Sigmoid colon (tissue), 7 donors: ENCODE measurements around the gene S100A2. TPM values are rescaled to one million over a fixed set of nuclear protein-coding genes. Genes with fewer than 3 reads are reported as not detected.

ENCODE experiments used
- DNase-seq: peaks from one replicate; pipeline ENCODE4 v3.0.0-alpha.2; 2019
- H3K27ac ChIP-seq, 4 donors: fragments of 200-600 bp; sonication (generic); one replicate each; pipeline ENCODE4 v1.5.1; 2016 to 2019; ENCODE audit warnings: mild to moderate bottlenecking in 1 of 4
- H3K27me3 ChIP-seq, 3 donors: fragments of 200-600 bp; sonication (generic); one replicate each; pipeline ENCODE4 v1.5.1; 2019; ENCODE audit warnings: mild to moderate bottlenecking in 1 of 3
- H3K36me3 ChIP-seq, 4 donors: fragments of 200-600 bp; sonication (generic); one replicate each; pipeline ENCODE4 v1.5.1; 2016 to 2019
- H3K4me1 ChIP-seq, 4 donors: fragments of 200-600 bp; sonication (generic); one replicate each; pipeline ENCODE4 v1.5.1; 2017 to 2019
- H3K4me3 ChIP-seq, 4 donors: fragments of 200-600 bp; sonication (generic); one replicate each; pipeline ENCODE4 v1.5.1; 2017 to 2019; ENCODE audit warnings: mild to moderate bottlenecking in 2 of 4, moderate library complexity in 1 of 4
- H3K9me3 ChIP-seq, 4 donors: fragments of 200-600 bp in 3 of 4; sonication (generic) in 3 of 4; one replicate each; pipeline versions ENCODE4 v1.5.1 to v1.6.1; 2013 to 2019
- EP300 ChIP-seq, 4 donors: sonication (generic); formaldehyde crosslinking; IDR thresholded peaks; one replicate each; pipeline ENCODE4 v1.6.1; 2017; ENCODE audit warnings: antibody characterized with exemption in 4 of 4
- POLR2A ChIP-seq, 2 donors: fragments of 450-650 bp; IDR thresholded peaks; one replicate each; pipeline ENCODE4 v1.6.1; 2016; ENCODE audit warnings: antibody characterized with exemption in 2 of 2, mild to moderate bottlenecking in 2 of 2, moderate library complexity in 2 of 2
- POLR2AphosphoS5 ChIP-seq, 4 donors: sonication (generic); formaldehyde crosslinking; IDR thresholded peaks; one replicate each; pipeline ENCODE4 v1.6.1; 2017; ENCODE audit warnings: antibody characterized with exemption in 4 of 4
- WGBS, 2 donors: extraction: QIAGEN DNeasy Blood & Tissue Kit; methylation state at CpG; one replicate each; pipeline ENCODE4 v1.1.7; 2013; 5-methylcytosine and 5-hydroxymethylcytosine counted together
- intact Hi-C: fragments of 100-400 bp; cut with DNase I; formaldehyde crosslinking; loops from one replicate; pipeline ENCODE4 v1.15.1; 2023
- polyA plus RNA-seq, 3 donors: library from polyadenylated mRNA; stranded (reverse); fragments of 200-250 nt; gene quantifications; one replicate each; pipeline ENCODE4 v1.2.3, GENCODE V29; 2013
- total RNA-seq, 4 donors: library from RNA; depleted of rRNA; stranded (reverse); fragments of >200 nt; gene quantifications; one replicate each; pipeline ENCODE4 v1.1.0, GENCODE V29; 2016
- TF ChIP-seq, protein P1 (sequence below), 4 experiments: fragments of 450-650 bp in 3 of 4; fragments of 200-600 bp in 1 of 4; IDR thresholded peaks; one replicate each; pipeline ENCODE4 v1.5.1; 2016 to 2019; ENCODE audit warnings: antibody characterized with exemption in 4 of 4, mild to moderate bottlenecking in 3 of 4, moderate library complexity in 2 of 4
- donor health status: healthy with polysubstance abuse.
- donor health status: Bipolar disorder and iron deficiency.
- donor health status: healthy.

Gene S100A2
- total and polyA plus RNA-seq, 7 donors, result 0.68 to 16.2 (median 1.8) TPM; not detected in 2

DNA sequence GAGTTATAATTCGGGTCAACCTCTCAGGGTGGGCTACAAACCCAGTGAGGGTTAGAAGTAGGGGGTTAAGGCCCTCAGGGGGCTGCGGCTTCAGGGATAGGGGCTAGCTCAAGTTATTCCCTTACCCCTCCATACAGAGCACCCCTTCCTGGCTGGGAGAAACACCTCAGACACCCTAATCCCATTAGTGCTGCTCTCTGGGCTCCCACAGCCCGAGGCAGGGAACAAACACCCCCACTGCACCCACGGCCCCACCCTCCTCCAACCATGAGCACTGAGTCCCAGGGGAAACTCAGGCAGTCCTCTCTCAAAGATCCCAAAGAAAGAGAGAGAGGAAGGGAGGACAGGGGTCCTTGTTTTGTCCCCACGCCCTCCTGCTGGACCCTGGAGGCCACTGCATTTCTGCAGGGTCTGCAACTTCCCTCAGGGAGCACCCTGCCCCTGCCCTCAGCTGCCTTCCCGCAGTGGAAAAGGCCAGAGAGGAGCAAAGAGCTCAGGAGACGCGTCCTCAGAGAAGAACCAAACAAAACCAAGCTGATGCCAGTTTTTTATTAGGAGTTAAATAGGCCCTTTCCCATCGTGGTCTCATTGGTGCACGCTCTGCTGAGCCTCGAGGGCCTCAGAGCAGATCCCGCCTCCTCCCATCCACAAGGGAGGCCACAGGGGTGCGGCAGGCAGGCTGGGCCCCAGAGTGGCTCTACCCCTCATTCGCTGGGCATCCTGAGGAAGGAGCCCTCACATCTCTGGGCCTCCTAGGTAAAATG is 18.7 kb downstream of the S100A2 start:
- TF ChIP-seq EP300 (IDR thresholded peaks at IDR 0.05) (no peak), POLR2A (IDR thresholded peaks at IDR 0.05) (no peak)
- TF ChIP-seq, protein P1, sequence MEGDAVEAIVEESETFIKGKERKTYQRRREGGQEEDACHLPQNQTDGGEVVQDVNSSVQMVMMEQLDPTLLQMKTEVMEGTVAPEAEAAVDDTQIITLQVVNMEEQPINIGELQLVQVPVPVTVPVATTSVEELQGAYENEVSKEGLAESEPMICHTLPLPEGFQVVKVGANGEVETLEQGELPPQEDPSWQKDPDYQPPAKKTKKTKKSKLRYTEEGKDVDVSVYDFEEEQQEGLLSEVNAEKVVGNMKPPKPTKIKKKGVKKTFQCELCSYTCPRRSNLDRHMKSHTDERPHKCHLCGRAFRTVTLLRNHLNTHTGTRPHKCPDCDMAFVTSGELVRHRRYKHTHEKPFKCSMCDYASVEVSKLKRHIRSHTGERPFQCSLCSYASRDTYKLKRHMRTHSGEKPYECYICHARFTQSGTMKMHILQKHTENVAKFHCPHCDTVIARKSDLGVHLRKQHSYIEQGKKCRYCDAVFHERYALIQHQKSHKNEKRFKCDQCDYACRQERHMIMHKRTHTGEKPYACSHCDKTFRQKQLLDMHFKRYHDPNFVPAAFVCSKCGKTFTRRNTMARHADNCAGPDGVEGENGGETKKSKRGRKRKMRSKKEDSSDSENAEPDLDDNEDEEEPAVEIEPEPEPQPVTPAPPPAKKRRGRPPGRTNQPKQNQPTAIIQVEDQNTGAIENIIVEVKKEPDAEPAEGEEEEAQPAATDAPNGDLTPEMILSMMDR (IDR thresholded peaks at IDR 0.05), result no peak
- 78 to 80% methylated on average over 14 of the region's 14 CpGs for WGBS, 2 donors
- Histone ChIP-seq H3K27ac (peak overlapping the region; percentile 81 to 90 (median 89)), H3K9me3 (no peaks in the 10 kb centered on the region), H3K27me3 (no peaks in the 10 kb centered on the region), H3K4me3 (no peak overlapping the region), H3K4me1 (peaks cover 0 to 81% (median 80%) of the 10 kb centered on the region in 4 donors), H3K36me3 (no peaks in the 10 kb centered on the region)
- DNase-seq, result no peak
- intact Hi-C loops, result no loop called here

DNA sequence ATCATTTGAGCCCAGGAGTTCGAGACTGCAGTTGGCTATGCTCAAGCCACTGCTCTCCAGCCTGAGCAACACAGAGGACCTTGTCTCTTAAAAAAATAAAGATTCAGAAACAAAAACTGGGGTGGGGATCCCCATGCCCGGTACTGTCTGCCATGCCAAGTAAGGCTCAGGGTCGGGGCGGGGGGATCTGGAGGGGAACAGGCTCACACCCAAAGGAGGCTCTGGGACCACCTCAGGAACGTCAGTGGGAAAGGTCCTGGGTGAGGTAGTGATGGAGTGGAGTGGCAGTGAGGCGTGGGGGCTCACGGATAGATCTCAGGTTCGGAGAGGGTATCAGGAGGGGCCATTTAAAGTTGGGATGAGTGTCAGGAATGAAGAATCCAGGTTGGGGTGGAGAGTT is 19.3 kb downstream of the S100A2 start:
- no peaks in the 10 kb centered on the region for H3K27me3 ChIP-seq
- H3K4me3 ChIP-seq, result peak overlapping the region in 3 of 4 donors; percentile 34 to 50 (median 44)
- TF ChIP-seq, protein P1 (IDR thresholded peaks at IDR 0.05), result no peak
- TF ChIP-seq POLR2A (IDR thresholded peaks at IDR 0.05) (no peak), POLR2AphosphoS5 (IDR thresholded peaks at IDR 0.05) (no peak), EP300 (IDR thresholded peaks at IDR 0.05) (no peak)
- no peaks in the 10 kb centered on the region for H3K36me3 ChIP-seq
- intact Hi-C loops, result no loop called here
- H3K27ac ChIP-seq, result peak overlapping the region; percentile 81 to 90 (median 89)
- WGBS, 2 donors, result 91 to 93% methylated on average over 8 of the region's 8 CpGs
- H3K9me3 ChIP-seq, result no peaks in the 10 kb centered on the region
- H3K4me1 ChIP-seq, result peaks cover 0 to 82% (median 80%) of the 10 kb centered on the region in 4 donors
- no peak for DNase-seq

DNA sequence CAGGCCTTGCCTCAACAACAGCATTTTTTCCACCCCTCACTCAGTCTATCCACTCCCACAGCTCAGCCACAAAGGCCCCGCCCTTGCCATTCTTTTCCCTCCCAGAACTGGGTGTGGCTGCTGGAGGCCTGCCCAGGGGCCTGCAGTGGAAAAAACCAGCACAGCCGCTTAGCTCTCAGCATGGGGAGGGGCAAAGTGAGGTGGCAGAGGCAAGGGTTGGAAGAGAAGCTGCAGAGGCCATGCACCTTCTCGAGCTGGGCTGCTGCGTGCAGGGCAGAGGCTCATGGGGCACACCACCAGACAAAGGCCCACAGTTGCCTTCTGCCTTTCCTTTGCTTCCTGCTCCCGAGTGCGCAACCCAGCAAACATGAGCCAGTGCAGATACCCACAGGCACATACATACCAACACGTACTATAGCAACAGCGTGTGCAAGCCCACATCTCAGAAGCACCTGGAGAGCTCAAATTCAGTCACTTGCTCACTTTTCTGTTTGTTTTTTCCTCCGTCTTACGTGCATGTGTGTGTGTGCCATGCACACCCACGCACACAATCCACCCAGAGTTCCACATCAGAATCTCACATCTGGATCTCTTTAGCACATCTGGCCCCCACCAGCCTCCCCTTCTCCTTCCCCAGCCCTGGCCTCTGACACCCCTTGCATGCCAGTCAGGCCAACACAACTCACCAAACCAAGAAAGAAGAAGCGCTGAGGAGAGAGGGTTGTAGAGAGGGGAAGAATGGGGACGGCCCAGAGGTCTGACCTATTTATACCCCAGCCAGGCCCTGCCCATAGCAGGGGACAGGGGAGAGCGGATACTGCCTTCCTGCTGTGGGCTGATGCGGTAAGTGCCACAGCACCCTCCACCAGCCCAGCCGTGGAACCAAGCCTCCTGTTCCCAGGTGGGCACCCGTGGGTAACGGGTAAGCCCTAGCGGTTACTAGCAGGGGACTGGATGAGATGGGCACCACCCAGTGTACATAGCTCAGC is 20.3 kb downstream of the S100A2 start, which contains the start of gene S100A4:
Gene S100A4, minus strand, starts transcription at position 740 of the 989 bp plus-strand sequence. CDS start 1,012 bp downstream, outside the sequence.
- peak; percentile 40 to 87 (median 74) for TF ChIP-seq POLR2AphosphoS5 (IDR thresholded peaks at IDR 0.05)
- TF ChIP-seq POLR2A (IDR thresholded peaks at IDR 0.05), result peak; percentile 9 to 66
- TF ChIP-seq, protein P1 (IDR thresholded peaks at IDR 0.05), result no peak
- TF ChIP-seq EP300 (IDR thresholded peaks at IDR 0.05), result peak in 1 of 4 donors; percentile 16
- peak within 1 kb of the TSS; percentile 81 to 90 (median 89) for H3K27ac ChIP-seq
- H3K27me3 ChIP-seq, result no peaks in the 10 kb centered on the region
- 21 to 35% methylated on average over 19 of the region's 19 CpGs for WGBS, 2 donors
- H3K9me3 ChIP-seq, result no peaks in the 10 kb centered on the region
- intact Hi-C loops, result no loop called here
- peak; percentile 97 for DNase-seq
- peak within 1 kb of the TSS; percentile 17 to 50 (median 39) for H3K4me3 ChIP-seq
- peaks cover 0 to 82% (median 80%) of the 10 kb centered on the region in 4 donors for H3K4me1 ChIP-seq
- no peaks in the 10 kb centered on the region for H3K36me3 ChIP-seq

DNA sequence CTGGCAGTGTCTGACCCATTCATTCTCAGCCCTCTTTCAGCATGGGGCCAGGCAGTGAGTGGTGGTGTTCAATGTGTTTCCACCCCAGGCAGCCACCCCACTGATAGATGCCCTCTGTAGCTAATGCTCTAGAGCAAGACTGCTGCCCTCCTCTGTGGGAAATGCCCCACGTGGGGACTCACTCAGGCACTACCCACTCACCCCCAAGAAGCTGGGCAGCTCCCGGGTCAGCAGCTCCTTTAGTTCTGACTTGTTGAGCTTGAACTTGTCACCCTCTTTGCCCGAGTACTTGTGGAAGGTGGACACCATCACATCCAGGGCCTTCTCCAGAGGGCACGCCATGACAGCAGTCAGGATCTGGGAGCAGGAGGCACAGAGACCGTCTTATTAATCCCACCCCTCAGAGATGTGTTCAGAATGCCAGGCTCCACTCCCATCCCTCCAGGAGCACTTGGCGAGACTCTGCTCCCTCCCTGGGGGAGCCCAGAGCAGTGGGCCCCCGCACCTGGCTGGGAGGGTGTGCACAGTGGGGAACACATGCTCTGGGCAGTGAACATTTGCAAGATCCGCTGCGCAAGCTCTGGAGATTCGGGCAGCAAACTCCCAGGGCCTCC is 21.1 kb downstream of the S100A2 start:
- no peak for TF ChIP-seq POLR2AphosphoS5 (IDR thresholded peaks at IDR 0.05)
- TF ChIP-seq POLR2A (IDR thresholded peaks at IDR 0.05), result no peak
- TF ChIP-seq EP300 (IDR thresholded peaks at IDR 0.05), result no peak
- TF ChIP-seq, protein P1 (IDR thresholded peaks at IDR 0.05), result no peak
- Histone ChIP-seq H3K27me3 (no peaks in the 10 kb centered on the region), H3K36me3 (no peaks in the 10 kb centered on the region), H3K27ac (peak overlapping the region; percentile 81 to 90 (median 89)), H3K9me3 (no peaks in the 10 kb centered on the region), H3K4me3 (peak overlapping the region; percentile 17 to 50 (median 39)), H3K4me1 (peaks cover 0 to 75% (median 74%) of the 10 kb centered on the region in 4 donors)
- intact Hi-C loops, result no loop called here
- 27 to 56% methylated on average over 10 of the region's 10 CpGs for WGBS, 2 donors
- DNase-seq, result no peak
